Fibroblast of peridontal ligament (primary cell): Measurements from ENCODE around the gene ENC1.

ENCODE experiments used
- DNase-seq: peaks from one replicate; pipeline ENCODE4 v3.0.0-alpha.2; 2010; ENCODE audit errors: extremely low read depth

ENC1 gene

DNA sequence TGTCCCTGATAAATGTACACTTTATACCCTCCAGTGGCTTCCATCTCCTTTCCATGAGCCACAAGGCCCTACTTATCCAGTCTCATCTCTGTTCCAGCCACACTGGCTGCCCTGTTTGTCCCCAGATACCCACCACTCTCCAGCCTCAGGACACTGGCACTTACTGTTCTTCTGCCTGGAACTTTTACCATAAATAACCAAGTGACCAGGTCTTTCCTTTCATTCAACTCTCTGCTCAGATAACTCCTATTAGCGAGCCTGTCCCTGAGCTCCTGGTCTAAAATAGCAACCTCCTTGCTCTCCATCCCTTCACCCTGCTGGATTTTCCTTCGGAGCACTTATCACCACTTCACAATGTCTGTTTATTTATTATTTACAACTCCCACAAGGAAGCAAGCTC, 16.6 kb upstream of the ENC1 start:
- DNase-seq: no peak

DNA sequence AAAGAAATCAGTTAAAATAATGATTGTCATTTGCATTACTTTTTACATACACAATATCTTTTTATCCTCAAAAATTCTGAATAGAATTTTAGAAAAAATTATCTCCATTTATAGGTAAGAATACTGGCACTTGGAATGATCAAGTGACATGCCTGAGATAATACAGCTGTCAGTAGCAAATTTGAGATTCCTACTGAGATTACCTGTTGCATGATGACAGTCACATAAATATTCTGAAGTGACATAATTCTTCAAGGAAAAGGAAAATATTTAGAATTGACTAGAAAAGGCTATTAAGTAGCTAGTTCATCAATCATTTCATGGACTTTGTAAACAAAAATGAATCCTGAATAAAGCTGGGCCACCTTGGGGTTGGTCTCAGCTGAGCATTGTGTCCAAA, 15.2 kb upstream of the ENC1 start:
- no peak for DNase-seq

DNA sequence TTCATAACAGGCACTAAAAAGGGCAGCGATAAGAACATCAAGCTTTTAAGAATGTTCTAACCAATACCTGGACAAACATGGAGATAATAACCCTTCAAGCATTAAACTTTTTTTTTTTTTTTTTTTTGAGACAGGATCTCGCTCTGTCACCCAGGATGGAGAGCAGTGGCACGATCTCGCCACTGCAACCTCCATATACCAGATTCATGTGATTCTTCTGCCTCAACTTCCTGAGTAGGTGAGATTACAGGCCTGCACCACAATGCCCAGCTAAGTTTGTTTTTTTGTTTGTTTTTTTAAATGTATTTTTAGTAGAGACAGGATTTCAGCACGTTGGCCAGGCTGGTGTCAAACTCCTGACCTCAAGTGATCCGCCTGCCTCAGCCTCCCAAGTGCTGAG, 14.7 kb upstream of the ENC1 start:
- DNase-seq: no peak

DNA sequence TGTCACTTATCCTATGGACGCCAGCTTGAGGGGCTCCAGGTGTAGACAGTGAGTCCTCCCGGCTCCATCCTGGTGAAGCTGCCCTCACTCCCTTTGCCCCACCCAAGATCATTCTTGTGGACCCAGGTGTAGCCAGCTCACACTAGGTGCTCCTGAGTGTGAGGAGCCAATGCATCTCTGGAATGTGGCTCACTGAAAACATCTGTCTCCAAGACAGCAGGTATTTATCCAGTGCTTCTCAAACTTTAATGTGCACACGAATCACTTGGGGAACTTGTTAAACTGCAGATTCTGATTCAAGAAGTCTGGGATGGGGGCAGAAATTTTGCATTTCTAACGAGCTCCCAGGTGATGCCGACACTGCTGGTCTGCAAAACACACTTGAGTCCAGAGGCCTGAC, 13.5 kb upstream of the ENC1 start:
- DNase-seq: no peak

DNA sequence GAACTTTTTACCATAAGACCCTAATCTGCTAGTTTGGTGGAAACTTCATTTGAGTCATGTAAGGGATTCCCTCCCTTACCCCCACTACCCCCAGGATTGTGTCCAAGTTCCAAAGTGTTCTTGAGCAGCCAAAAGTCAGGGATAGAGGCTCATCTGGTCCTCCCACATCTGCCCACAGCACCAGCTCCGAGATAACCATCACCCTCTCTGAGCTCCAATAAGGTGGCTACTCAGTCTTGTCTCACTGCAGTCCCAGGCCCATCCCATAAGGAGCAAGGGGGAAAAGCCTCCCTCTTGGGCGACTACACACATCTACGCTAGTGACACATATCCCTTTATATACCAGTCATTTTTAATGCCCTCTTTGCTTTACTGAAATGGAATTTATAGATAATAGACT, 12.0 kb upstream of the ENC1 start:
- no peak for DNase-seq

DNA sequence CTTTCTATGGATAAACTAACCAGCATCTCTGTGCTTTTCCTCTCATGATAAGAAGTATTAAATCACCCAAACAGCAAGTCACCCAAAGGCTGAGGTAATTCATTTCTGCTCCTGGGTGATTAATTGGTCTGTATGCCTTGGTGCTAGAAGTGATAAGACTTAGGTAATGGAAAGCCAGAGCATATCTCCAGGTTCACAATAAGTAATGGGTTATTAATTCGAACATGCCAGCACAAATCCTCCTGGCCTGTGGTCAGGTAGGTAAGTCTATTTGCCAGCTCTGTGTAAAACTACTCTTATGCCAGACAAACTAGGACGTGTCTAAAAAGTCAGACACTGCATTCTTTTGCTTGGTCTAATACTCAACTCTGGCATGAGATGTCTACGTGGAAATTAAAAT, 11.2 kb upstream of the ENC1 start:
- no peak for DNase-seq

DNA sequence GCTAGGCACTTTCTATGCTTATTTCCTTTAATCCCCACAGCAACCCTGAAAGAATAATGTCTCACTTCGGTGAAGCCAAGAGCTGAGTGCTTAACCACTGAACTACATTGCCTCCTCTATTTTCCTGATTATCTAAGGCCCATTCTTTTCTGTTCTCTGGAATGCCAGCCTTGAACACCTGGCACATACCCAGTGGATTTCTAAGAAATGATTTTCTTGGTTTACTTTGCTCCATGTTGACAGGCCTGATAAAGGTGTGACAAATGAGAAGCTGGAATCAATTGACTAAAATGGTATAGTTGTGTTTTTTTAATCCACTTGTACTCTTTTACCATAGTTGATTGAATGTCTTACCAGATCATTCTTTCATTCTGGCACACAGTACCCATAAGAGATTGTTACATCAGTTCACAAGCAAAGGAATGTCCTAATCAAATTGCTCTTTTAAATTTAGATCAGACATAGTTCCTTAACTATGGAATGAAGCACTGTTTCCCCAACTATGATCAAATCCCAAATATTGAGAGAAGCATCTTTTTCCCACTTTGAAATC, 9.0 kb upstream of the ENC1 start:
- peak; percentile 44 for DNase-seq

DNA sequence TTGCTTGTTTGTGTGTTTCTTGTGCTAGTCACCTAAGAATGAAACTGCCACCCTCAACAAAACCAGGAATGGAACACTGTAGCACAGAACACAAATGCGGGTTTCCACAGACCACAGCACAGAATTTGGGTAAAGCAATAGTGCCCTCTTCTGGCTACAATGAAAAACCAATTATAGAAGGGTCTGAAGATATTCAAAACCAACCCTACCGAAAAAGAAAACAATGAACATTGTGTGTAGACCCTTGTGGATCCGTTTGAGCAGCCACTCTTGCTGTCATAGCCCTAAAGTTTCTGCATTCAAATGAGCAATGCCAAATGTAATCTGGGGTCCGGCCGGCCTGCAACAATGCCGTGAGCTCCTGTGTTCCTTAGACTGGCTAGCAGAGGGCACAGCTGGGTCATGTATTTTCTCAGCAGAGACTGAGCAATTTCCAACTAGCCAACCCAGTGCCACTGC, 8.3 kb upstream of the ENC1 start:
- peak; percentile 78 for DNase-seq

DNA sequence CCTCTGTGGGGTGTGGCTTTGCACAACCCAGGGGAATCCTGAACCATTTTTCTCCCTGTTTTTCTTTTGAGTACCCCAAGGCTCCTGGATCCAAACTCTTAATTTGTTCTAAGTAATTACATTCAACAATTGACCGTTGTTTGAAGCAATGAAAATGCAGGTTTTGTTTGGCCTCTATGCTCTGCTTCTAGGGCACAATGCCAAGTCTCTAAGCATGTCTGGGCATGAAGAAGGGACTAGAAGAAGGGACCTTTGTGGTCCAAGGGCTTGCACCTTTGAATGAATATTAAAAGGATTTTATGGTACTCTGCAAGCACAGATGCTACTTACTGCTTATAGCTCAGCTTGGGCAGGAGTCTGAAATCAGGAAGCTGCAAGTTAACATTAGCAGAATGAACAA, 6.6 kb upstream of the ENC1 start:
- no peak for DNase-seq

DNA sequence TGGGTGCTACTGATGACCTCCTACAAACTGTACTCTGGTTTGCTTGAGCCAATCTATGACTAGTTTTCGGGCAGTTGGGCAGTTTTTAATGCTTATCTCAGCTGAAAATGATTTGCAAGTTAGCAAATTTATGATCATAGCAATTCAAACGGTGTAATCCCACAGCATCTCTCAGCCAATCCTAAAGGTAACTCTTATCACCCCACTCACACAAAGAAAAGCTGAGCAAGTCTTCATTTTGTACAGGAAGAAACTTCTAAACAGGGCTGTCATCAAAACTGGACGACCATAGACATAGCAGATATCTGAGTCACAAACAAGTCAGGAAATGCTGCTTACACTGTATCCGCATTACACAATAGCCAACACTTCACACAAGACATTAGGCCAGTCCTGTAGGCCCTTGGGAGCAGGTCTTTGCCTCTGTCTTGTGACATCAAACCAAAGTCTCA, 2.6 kb upstream of the ENC1 start:
- peak; percentile 81 for DNase-seq

DNA sequence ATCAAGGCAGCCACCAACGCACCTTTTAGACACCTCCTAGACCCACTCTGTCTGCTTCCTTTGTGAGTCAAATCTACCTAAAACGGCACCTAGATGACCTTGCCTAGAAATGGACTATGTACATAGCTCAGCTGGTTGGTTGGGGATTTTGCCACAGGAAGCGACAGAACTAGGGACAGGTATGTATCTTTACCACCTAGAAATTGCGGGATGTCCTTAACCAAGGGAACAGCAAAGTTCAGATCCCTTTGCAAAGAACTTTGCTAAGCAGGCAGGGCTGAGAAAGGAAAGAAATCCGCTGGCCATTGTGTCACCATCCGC, 2.0 kb upstream of the ENC1 start:
- no peak for DNase-seq

DNA sequence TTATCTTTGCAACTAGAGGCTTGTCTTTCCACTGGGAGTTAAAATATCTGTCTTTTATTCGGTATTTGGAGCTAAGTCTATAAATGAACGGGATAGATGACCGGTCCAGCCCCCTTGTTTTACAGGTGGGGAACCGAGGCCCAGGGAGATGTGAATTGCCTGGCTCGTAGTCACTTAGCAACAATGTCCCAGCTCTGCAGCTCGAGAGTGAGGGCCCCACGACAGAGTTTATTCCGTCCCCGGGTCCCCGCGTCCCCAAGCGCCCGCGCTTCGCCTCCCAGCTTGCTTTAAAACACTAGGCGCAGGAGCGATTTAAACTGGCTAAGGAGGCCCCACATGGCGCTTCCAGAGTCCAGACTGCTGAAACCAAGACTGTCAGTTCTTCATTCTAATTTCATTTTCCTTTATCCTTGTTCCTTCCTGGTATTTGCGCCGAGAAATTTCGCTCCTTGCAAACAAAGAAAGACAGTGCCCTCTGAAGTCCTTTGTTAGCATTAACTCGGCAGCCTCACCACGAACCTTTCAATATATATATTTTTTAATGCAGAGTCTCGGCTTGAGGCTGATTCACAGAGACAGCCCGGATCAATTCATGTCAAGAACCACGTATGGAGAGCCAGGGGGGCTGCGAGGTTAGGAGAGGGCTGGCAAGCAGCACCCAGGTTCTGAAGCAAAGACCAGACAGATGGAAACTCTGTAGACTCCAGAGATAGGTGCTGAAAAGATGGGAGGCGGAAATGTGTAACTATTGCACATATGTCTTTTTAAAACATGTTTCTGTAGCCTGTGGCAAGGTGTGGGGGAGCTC, 1.4 kb upstream of the ENC1 start:
- DNase-seq: peak; percentile 92

DNA sequence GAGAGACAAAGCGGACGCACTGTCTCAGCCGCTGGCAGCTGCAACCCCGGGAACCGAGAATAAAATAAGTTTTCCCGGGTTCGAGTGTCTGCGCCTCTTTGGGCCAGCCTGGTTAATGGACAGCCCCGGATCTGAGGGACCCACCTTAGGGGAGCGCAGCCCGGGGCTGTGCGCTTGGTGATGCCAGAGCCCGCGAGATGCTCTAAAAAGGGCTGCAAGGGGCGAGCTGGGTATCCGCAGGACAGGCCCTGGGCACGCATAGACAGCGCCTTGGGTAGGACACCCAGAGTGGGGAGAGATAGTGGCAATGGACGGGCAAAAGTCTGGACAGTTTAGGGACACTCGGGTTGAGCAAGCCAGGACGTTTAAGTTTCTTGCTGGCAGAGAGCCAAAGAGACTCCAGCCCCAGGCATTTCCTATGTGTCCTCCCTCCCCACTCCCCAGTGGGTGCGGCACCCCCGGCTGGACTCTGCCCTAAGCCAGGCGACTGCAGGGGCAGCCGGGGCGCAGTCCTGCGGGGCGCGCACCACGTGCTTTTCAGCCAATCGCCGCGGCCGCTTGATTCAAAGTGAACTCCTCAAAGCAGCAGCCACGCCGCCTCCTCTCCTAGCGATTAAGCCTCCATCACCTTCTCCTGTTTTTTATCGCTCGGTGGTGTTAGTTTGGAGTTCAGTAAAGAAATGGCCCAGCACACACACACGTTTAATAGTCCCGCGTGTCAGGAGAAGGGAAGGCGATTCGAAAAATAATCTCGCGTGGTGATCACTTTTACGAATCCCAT, 616 bp upstream of the ENC1 start:
- DNase-seq: peak; percentile 66

DNA sequence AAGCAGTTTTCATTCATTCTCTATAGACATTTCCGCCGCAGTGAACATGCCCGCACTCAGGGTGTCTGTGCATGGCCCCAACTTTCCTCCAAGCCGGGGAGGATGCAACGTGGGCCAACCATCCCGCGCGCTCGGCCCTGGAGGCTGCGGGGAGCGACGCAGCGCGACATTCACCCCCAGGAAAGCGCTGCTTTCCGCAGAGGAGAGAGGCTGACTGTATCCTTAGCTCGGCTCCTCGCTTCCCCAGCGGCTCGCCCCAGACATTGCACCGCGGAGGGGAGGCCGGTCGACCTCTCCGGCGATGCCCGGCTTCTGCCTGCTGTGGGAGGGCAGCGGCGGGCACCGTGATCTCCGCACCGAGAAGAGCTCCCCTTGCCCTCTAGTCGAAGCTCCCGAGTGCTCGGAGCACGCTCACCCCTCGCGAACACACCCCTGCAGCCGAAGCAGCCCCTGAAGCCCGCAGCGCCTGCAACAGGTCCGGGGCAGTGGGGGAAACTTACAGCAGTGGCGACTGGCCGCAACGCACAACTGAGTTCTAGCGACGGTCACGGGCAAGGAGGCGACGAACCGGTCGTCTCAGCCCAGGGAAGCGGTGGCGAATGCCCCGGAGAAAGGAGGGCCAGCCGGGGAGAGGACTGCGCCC, 600 bp downstream of the ENC1 start:
- peak; percentile 43 for DNase-seq

DNA sequence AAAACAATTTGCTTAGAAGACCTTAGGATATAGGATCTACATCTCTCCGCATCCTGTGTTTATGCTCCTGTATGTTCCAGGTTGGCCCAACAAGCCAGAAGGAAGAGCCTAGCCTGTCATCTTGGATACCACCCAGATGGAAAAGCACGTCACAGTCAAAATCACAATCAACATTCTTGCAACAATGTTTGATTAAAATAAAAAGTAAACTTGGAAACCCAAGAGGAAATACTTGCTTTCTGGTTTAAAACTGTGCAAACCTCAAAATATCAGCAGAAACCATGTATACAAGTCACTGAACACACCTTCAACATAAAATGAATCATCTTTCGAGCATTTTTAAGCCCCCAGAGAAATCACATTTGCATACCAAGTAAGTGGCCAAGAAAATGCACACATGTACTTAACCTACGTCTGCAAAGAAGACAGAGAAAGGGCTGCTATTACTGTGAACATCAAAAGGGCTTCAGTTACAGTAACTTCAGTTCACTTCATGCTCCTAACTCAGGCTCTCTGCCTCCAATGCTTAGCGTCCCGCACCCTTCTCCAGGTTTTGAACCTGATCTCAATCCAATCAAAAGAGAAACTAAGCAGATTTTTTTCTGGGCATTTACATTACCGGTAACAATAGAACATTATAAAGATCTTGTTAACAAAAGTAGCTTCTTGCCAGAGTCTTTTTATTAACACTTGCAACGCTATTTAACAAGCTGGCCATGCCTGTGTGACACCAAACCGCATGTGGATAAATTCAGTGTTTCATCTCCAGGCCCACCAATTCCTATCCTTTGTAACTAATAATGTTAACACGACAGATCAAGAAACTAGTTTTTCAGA, 1.3 kb downstream of the ENC1 start:
- DNase-seq: peak; percentile 58

DNA sequence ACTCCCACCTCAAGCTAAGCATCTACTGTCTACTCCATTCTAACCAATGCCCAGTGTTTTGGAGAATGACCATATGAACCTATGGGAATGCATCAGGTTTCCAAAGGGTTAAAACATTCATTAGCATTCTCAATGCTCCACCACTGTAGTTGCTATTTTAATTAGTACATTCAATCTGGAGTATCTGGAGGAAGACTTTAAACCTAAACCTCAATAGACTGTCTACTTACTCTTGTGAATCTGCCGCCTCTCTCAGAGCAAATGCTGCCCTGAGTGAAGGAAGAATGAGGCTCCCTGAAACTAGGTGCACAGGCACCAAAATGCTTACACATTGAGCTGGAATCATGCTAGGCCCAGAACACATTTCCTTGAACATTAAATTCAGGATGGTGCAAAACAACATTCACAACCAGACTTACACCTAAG, 2.0 kb downstream of the ENC1 start:
- DNase-seq: no peak

DNA sequence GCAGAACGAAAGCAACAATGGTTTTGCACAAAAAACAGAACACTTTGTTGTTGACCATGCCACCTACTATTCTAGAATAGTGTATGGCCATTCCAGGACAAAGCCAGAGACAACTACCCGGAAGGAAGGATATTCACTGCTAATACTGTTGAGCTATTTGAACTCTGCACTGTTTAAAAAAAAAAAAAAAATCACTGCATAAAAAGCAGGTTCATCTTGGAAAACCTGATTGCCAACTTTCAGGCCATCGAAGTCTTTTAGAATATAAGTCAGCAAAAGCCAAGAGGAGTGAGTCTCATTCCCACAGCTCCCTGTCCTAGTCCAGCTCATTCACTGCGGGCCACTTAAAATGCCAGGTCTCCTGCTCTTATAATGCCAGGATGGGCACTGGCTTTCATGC, 4.0 kb downstream of the ENC1 start:
- DNase-seq: no peak

DNA sequence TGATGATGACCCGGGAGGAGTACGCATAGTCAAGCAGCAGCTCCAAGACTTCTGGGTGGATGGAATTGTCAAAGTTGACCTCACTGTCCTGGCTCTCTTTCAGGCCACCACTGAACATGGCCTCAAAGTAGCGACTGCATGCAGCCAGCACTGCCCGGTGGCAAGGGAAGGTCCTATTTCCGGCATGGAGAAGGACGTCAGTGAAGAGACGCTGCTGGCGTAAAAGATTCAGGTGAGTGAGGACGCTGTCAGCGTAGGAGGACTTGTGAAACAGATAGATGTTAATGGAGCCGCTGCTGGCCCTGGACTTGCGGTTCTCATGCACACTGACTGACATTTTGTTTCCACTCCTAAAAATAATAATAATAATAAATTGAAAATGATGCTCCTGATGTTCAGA, 4.4 kb downstream of the ENC1 start:
- DNase-seq: no peak

DNA sequence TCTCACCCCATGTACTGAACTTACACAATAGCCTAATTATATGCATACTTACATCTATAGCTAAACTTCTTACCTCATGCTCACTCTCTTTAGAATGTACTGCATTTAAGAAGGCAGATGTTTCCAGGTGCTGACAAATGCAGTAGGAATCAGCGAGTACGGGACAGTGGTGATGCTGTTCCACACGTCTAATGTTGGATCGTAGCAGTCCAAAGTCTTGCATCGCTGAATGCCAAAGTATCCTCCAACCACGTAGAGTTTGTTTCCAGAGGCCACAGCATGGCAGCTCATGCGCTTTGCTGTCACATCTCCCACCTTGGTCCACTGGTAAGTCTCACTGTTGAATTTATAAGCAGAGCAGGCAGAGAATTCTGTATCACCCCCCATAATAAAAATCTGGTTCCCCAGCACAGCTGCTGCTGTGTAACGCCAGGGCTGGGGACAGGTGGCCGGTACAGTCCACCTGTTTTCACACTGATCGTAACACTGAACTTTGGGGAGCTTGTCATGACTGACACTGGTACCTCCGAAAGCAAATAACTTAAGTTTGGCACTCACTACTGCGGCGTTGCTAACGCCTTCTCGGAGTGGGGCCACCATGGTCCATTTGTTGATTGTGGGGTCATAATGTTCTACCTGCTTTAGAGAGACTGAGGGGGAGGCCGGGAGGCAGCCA, 5.8 kb downstream of the ENC1 start:
- no peak for DNase-seq

DNA sequence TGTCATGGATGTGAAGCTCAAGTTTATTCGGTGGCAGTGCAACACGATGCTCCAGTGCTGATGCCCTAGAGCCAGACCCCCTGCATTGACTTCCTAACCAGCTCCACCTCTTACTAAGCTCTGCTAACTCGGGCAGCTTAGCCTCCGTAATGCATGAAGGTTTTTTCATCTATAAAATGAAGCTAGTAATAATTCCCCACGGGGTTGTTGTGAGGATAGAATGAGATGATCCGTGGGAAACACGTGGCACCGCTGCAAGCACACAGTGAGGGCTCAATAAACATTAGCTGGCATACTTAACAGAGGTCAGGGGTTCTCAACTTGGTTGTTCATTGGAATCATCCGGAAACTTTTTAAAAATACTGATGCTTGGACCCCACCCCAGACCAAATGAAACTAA, 6.8 kb downstream of the ENC1 start:
- DNase-seq: peak; percentile 23

DNA sequence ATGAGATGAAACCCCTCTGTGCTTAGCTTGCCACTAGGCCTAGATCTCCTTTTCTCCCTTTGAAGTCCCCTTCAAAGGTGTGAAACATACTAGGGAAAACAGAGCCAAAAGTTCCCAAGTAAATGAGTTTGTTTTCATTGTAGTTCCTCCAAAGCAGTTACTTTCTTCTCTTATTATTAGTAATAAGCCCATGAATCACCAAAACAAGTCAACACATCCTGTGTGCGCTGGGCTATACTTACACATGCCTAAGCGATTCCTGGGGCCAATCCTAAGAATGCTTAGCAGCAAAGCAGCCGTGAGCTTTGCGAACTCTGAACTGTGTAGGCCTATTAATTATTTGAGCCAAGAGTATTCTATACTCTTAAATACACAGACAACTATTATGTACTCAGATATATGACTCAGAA, 7.6 kb downstream of the ENC1 start:
- DNase-seq: no peak
